Activated naive CD4-positive, alpha-beta T cell treated with anti-CD3 and anti-CD28 coated beads, Interleukin-2, amount 10 ng/mL, durations not matched to agents 5 hours and 36 hours (primary cell): Measurements from ENCODE around the gene IGFBP7. TPM values are rescaled to one million over a fixed set of nuclear protein-coding genes. Genes with fewer than 3 reads are reported as not detected.

Experiments used
- total RNA-seq, 2 experiments: library from RNA; stranded (reverse); gene quantifications; one replicate each; pipeline ENCODE4 v1.2.3, GENCODE V29; 2021

The IGFBP7 gene, protein sequence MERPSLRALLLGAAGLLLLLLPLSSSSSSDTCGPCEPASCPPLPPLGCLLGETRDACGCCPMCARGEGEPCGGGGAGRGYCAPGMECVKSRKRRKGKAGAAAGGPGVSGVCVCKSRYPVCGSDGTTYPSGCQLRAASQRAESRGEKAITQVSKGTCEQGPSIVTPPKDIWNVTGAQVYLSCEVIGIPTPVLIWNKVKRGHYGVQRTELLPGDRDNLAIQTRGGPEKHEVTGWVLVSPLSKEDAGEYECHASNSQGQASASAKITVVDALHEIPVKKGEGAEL
- under 1 TPM in 1 of 2 experiments, not detected in 1; 0.31 TPM for total RNA-seq

GRCh38 chr4:57109847-57110639 is at the start of gene IGFBP7:
TSS of gene IGFBP7 (minus strand) at chr4:57110385. CDS start at chr4:57110351, 34 bp downstream.

Other genes with a start within 250 kb of the IGFBP7 start
- 10 to 100 TPM; 55.3 to 62.0 TPM for gene REST, start 202.5 kb downstream of the IGFBP7 start, total RNA-seq
- gene NOA1, start 132.8 kb downstream of the IGFBP7 start, total RNA-seq: 10 to 100 TPM; 26.4 TPM
- 100 to 1,000 TPM; 108 to 112 TPM for gene POLR2B, start 131.5 kb downstream of the IGFBP7 start, total RNA-seq